GM20431 (cell line): ENCODE measurements around the gene DBNL.
"Not testable (repeated sequence)": the region's sequence is repeated elsewhere in the genome, so short reads cannot be mapped to it uniquely, and the experiment has no call there.

Experiments used
- in situ Hi-C: fragments of 300-500 bp; cut with MseI, MboI; formaldehyde crosslinking; loops from one replicate; pipeline ENCODE4 v1.15.0; 2020; ENCODE audit warnings: low sequenced_read_pairs; ENCODE audit not compliant: unreplicated experiment

The DBNL gene

DNA sequence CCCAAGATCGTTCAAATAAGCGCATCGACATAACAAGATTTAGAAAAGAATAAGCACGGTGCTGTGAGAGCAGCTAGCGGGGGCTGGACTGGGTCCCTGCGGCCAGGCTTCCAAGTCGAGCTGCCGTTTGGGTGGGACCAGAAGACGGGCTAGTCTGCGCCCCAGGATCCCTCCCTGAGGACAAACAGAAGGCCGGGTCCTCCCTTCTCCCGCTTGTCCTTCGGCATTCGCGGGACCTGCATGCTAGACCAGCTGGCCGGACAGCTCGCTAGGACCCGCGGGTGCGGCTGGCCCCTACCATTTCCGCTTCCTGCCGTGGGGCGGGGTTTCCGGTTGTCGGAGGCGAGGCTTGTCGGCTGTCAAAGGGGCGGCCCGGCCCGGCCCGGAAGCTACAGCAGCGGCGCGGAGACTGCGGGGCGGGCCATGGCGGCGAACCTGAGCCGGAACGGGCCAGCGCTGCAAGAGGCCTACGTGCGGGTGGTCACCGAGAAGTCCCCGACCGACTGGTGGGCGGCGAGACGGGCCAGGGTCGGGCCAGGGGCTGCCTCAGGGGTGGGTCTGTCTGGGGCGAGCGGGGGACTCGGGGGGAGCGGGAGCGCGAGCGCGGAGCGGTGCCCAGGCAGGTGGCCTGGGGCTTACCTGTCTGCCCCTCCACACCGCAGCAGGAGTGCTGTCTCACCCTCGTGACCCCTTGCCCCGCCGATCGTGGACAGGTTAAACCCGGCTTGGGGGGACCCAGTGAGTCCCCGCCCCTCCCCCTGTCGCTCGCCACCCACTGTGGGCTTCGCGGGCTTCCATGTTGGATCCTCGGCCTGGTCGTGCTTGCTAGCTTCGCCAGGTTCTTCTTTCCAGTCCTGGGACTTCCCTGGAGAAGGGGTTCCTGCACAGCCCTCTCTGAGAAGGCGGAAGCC is at the start of gene DBNL:
DBNL (plus strand) TSS at position 388 of the 911 bp plus-strand sequence; CDS start at position 424, 36 bp downstream.
- in situ Hi-C loops = no loop called here

GRCh38 chr7:43997532-43997931 is 47.0 kb upstream of the DBNL start, which contains the start of gene SPDYE1:
Gene SPDYE1, plus strand, starts transcription at chr7:43997897. Its CDS starts 2,053 bp downstream, at chr7:43999950.
- in situ Hi-C loops = not testable (repeated sequence)

- in situ Hi-C loops = not testable (repeated sequence)
Observed at GRCh38 chr7:44012081-44012480, 32.4 kb upstream of the DBNL start.

DNA sequence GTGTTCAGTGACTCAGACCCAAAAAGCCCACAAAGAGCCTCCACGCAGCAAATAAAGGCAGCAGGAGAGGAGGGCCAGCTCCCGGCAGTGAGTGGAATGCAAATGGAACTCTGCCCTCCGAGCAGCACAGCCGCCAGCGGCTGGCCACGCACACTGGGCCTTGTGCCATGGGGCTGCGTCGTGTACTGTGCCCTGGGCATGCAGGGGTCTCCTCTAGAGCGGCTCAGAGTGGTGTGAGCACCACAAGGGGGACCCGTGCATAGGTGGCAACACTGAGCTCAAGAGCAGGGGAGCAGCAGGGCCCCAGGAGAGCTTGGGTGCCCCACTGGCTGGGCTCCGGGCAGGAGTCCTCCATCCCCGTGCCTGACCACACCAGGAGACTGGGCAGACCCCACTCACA is 29.4 kb upstream of the DBNL start:
- in situ Hi-C loops = not testable (repeated sequence)

DNA sequence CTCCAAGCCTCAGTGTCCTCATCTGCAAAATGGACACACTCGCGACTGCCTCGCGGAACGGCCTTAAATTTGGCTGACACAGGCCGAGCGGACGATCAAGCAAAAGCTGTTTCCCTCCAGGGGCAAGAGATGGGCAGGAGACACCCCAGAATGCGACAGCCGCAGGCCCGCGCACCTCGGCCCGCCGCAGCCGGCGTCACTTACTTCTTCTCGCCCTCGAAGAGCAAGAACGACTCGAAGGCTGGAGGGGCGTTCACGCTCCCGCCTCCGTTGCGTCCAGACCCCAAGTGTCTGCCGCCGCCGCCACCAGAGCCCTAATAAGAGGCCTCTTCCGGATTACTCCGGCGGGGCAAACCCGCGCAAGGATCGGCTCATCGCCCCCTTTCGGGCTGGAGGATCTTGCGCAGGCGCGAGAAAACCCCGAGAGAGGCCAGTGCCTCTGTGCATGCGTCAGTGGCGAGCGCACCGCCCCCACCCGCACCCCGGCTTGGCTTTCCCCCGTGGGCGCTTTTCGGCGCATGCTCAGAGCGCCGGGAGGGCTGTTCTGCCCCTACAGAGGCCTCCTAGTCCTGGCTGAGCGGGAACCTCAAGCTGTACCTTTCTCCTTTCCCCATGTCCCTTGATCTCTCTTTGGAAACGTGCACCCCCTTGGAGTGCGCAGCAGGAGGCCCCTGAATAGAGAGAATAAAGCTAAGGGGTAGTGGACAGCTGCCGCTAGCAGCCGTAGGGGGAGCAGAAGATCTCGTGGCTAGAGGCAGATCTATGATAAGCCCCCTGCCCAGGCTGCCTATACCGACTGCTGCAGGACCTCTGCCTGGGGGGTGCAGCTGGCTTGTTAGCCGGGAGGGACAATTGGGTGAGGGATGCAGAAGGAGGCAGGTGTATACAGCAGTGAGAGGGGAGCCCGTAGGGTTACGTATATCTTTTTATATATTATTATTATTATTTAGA is 25.4 kb upstream of the DBNL start:
- in situ Hi-C loops = not testable (repeated sequence)

GRCh38 chr7:44019825-44020224 is 24.7 kb upstream of the DBNL start:
- in situ Hi-C loops = not testable (repeated sequence)

DNA sequence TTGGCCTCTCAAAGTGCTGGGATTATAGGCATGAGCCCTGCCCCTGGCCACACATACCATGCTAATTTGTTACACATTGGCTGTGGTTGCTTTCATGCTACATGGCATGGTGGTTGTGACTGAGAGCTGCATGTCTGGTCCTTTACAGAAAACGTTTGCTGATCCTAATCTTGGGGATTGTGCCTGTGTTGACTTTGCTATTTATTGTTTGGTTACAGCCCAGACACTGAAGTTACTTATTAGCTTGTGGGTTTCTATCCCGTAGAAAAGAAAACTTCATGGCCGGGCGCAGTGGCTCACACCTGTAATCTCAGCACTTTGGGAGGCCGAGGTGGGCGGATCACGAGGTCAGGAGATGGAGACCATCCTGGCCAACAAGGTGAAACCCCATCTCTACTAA is 22.4 kb upstream of the DBNL start:
- in situ Hi-C loops = not testable (repeated sequence)

DNA sequence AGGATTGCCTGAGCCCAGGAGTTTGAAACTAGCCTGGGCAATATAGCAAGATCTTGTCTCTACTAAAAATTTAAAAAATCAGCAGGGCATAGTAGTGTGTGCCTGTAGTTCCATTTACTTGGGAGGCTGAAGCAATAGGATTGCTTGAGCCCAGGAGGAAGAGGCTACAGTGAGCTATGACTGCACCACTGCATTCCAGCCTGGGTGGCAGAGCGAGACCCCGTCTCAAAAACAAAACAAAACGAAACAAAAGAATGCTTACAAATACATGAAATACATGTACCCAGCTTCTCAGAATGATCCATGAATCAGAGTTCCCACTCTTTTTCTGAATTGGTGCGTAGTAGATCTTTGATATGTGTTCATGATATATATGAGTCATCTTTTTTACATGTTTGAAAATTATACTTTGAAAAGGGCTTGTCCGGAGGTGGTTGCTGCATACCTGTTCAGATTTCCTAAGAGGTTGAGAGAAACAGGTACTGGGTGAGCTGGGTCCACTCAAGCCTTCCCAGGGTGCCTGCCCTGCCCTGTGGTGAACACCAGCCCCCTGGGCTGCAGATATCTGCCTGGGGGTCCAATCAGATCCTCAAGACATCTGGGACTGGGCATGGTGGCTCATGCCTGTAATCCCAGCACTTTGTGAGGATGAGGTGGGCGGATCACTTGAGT is 21.6 kb upstream of the DBNL start:
- in situ Hi-C loops = not testable (repeated sequence)

GRCh38 chr7:44029433-44029832 is 15.1 kb upstream of the DBNL start:
- in situ Hi-C loops = not testable (repeated sequence)

GRCh38 chr7:44030029-44030428 is 14.5 kb upstream of the DBNL start:
- in situ Hi-C loops = not testable (repeated sequence)

- in situ Hi-C loops = not testable (repeated sequence)
Observed at GRCh38 chr7:44031319-44031718, 13.2 kb upstream of the DBNL start.

DNA sequence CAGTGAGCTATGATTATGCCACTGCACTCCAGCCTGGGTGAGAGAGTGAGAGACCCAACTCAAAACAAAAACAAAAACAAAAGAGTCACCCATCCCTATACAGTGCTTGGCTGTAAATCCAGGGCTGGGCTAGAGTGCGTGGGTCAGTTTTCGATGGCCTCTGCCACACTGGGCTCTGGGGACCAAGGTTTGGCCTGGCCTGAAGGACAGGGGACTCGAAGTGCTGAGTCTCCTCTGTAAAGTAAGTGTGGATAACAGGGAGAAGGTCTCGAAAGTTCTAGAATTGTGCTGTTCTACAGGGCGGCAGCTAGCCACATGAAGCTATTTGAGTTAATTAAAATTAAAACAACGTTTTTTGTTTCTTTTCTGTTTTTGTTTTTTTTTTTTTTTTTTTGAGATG is 12.5 kb upstream of the DBNL start:
- in situ Hi-C loops = not testable (repeated sequence)

DNA sequence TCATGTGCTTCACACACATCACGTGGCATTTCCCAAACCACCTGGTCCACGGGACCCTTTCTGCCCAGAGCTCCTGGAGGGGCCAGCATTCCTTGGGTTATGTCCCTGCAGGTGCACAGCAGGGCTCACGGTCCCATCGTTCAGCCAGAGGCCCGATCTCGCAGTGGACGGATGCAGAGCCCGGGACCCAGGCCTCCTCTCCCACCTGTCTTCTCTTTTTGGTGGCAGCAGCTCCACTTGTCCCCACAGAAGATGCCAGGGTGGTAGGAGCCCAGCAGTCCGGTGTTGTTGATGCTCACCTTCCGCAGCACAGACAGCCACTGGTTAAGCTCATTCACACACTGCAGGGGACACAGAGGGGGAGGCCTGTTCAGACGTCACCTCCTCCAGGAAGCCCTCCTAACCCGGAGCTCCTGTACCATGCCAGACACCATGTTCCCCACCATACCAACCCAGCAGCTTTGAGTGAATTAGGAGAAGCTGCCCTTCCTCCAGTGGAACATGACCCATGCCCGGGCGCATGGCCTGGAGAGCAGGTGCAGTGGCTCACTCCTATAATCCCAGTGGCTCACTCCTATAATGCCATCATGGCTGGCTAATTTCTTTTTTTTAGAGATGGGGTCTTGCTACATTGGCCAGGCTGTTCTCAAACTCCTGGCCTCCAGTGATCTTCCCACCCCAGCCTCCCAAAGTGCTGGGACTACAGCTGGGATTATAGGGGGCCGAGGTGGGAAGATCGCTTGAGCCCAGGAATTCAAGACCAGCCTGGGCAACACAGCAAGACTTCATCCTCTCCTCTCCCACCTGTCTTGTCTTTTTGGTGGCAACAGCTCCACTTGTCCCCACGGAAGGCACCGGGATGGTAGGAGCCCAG is 10.3 kb upstream of the DBNL start:
- in situ Hi-C loops = not testable (repeated sequence)

GRCh38 chr7:44036364-44036763 is 8.1 kb upstream of the DBNL start:
- in situ Hi-C loops = not testable (repeated sequence)

- in situ Hi-C loops = not testable (repeated sequence)
Observed at GRCh38 chr7:44037951-44038350, 6.6 kb upstream of the DBNL start.

GRCh38 chr7:44038553-44038952 is 5.9 kb upstream of the DBNL start:
- in situ Hi-C loops = not testable (repeated sequence)

GRCh38 chr7:44038961-44039558 is 5.4 kb upstream of the DBNL start:
- in situ Hi-C loops = not testable (repeated sequence)

DNA sequence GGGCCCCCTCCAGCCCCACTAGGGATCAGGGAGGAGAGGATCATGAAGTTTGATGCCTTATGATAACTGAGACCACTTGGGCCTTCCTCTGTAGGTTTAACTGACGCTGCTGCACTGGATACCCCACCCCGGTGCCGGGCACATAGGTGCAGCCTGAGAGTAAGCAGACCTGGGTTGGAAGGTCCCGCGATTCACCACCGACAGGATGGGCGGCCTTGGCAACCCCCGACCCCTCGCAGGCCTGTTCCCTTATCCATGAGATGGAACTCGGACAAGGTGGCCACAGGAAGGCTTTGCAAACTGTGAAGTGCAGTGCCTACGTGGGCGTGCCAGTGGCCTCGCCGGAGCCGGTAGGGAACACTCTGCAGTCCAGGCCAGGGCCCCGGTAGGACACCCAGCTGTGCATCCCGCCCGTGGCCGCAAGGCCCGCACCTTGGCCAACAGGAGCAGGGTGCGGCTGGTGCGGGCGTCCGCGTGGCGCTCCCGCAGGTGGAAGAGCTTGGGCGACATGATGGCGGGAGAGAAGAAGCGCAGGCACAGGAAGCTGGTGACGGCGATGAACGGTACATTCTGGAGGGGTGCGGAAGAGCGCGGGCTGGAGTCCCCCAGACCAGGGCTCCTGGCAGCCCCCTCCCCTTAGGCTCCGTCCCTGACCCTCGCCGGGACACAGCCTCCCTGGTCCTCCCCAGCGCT is 4.6 kb upstream of the DBNL start:
- in situ Hi-C loops = not testable (repeated sequence)
